WTC11 (cell line): ENCODE data around the gene SYT5. TPM values are rescaled to one million over a fixed set of nuclear protein-coding genes. Genes with fewer than 3 reads are reported as not detected.
A peak's percentile ranks its signal among the peaks of the same experiment; 100 is the strongest.

Experiments
- ATAC-seq: fragments of 200-7000 bp; cut with Tn5 transposase; 2 replicates; pipeline ENCODE4 v1.10.0; 2021; ENCODE audit warnings: mild to moderate bottlenecking, moderate library complexity
- CTCF ChIA-PET: fragments of 300-600 bp; sonication (Branson Sonifier 250); formaldehyde crosslinking; loops from one replicate; lab custom pipeline; 2021; ENCODE audit warnings: antibody characterized with exemption; lab: Charles Lee
- POLR2A ChIA-PET: fragments of 350-600 bp; sonication (Branson Sonifier 250); formaldehyde crosslinking; loops from one replicate; lab custom pipeline; 2021; ENCODE audit warnings: antibody characterized with exemption; lab: Charles Lee
- DNase-seq: peaks from one replicate; pipeline ENCODE4 v3.0.0; 2021; ENCODE audit warnings: low spot score
- H3K27ac Mint-ChIP-seq: 2 replicates; pipeline ENCODE4 v1.8.0; 2021; ENCODE audit warnings: mixed read lengths
- H3K27me3 Mint-ChIP-seq: 2 replicates; pipeline ENCODE4 v1.8.0; 2021; ENCODE audit warnings: low read depth, mild to moderate bottlenecking, moderate library complexity, mixed read lengths
- H3K36me3 Mint-ChIP-seq: 2 replicates; pipeline ENCODE4 v1.8.0; 2021; ENCODE audit warnings: mixed read lengths
- H3K4me1 Mint-ChIP-seq: 2 replicates; pipeline ENCODE4 v1.8.0; 2022; ENCODE audit warnings: mixed read lengths
- H3K4me3 Mint-ChIP-seq: 2 replicates; pipeline ENCODE4 v1.8.0; 2021; ENCODE audit warnings: mild to moderate bottlenecking, moderate library complexity, mixed read lengths
- H3K9me3 Mint-ChIP-seq: 2 replicates; pipeline ENCODE4 v1.8.0; 2021; ENCODE audit warnings: mixed read lengths
- CREB1 ChIP-seq: sonication (generic); formaldehyde crosslinking; IDR thresholded peaks from 2 replicates; pipeline ENCODE4 v1.8.0; 2023; ENCODE audit warnings: mild to moderate bottlenecking, missing genetic modification reagents
- CREM ChIP-seq: sonication (generic); formaldehyde crosslinking; IDR thresholded peaks from 2 replicates; pipeline ENCODE4 v1.8.1; 2022; ENCODE audit warnings: mild to moderate bottlenecking, missing genetic modification reagents, moderate library complexity
- ESRRA ChIP-seq: sonication (generic); formaldehyde crosslinking; IDR thresholded peaks from 2 replicates; pipeline ENCODE4 v1.8.1; 2022; ENCODE audit warnings: mild to moderate bottlenecking, missing genetic modification reagents, borderline replicate concordance
- FOXK1 ChIP-seq: sonication (generic); formaldehyde crosslinking; IDR thresholded peaks from 2 replicates; pipeline ENCODE4 v1.8.0; 2022; ENCODE audit warnings: mild to moderate bottlenecking, moderate library complexity, missing genetic modification reagents
- GRHL2 ChIP-seq: fragments of 250-450 bp; sonication (Bioruptor Pico); IDR thresholded peaks from 2 replicates; pipeline ENCODE4 v1.8.0; 2022; ENCODE audit warnings: mild to moderate bottlenecking, moderate library complexity; ENCODE audit not compliant: insufficient replicate concordance, severe bottlenecking
- HMGA2 ChIP-seq: fragments of 250-450 bp; sonication (Bioruptor Pico); IDR thresholded peaks from 2 replicates; pipeline ENCODE4 v1.4.0; 2021; ENCODE audit warnings: mild to moderate bottlenecking, moderate library complexity
- JUN ChIP-seq: sonication (generic); formaldehyde crosslinking; IDR thresholded peaks from 2 replicates; pipeline ENCODE4 v1.8.0; 2023; ENCODE audit warnings: mild to moderate bottlenecking, missing genetic modification reagents
- MYBL2 ChIP-seq: sonication (generic); formaldehyde crosslinking; IDR thresholded peaks from 2 replicates; pipeline ENCODE4 v1.8.1; 2023; ENCODE audit warnings: mild to moderate bottlenecking, moderate library complexity, missing genetic modification reagents
- OVOL2 ChIP-seq: fragments of 250-450 bp; sonication (Bioruptor Pico); IDR thresholded peaks from 2 replicates; pipeline ENCODE4 v1.9.0; 2021; ENCODE audit warnings: mild to moderate bottlenecking, borderline replicate concordance
- PRRX2 ChIP-seq: fragments of 250-450 bp; sonication (Bioruptor Pico); IDR thresholded peaks from 2 replicates; pipeline ENCODE4 v1.8.0; 2021; ENCODE audit warnings: mild to moderate bottlenecking
- SMAD4 ChIP-seq: sonication (generic); formaldehyde crosslinking; IDR thresholded peaks from 2 replicates; pipeline ENCODE4 v1.8.0; 2022; ENCODE audit warnings: mild to moderate bottlenecking, missing genetic modification reagents
- SP1 ChIP-seq: sonication (generic); formaldehyde crosslinking; conservative IDR thresholded peaks from 2 replicates; pipeline ENCODE4 v1.8.1; 2022; ENCODE audit warnings: missing genetic modification reagents
- TP53 ChIP-seq: sonication (generic); formaldehyde crosslinking; IDR thresholded peaks from 2 replicates; pipeline ENCODE4 v1.8.1; 2023; ENCODE audit warnings: mild to moderate bottlenecking, missing genetic modification reagents
- ZBTB21 ChIP-seq: sonication (generic); formaldehyde crosslinking; IDR thresholded peaks from 2 replicates; pipeline ENCODE4 v1.8.1; 2023; ENCODE audit warnings: mild to moderate bottlenecking, missing genetic modification reagents, borderline replicate concordance
- ZNF121 ChIP-seq: sonication (generic); formaldehyde crosslinking; IDR thresholded peaks from 2 replicates; pipeline ENCODE4 v1.8.0; 2023; ENCODE audit warnings: missing genetic modification reagents
- ZNF232 ChIP-seq: sonication (generic); formaldehyde crosslinking; IDR thresholded peaks from 2 replicates; pipeline ENCODE4 v1.8.0; 2022; ENCODE audit warnings: mild to moderate bottlenecking, missing genetic modification reagents
- ZNF671 ChIP-seq: fragments of 250-450 bp; sonication (Bioruptor Pico); IDR thresholded peaks from 2 replicates; pipeline ENCODE4 v1.8.0; 2021; ENCODE audit warnings: mild to moderate bottlenecking
- total RNA-seq: library from RNA; stranded (reverse); gene quantifications from 3 replicates; pipeline ENCODE4 v1.2.3, GENCODE V29; 2021
- TF ChIP-seq, protein P1 (sequence below): sonication (generic); formaldehyde crosslinking; IDR thresholded peaks from 2 replicates; pipeline ENCODE4 v1.8.0; 2022; ENCODE audit warnings: mild to moderate bottlenecking, missing genetic modification reagents
- TF ChIP-seq, protein P2 (sequence below): sonication (generic); formaldehyde crosslinking; IDR thresholded peaks from 2 replicates; pipeline ENCODE4 v1.8.1; 2022; ENCODE audit warnings: mild to moderate bottlenecking, moderate library complexity, missing genetic modification reagents
- TF ChIP-seq, protein P3 (sequence below): sonication (generic); formaldehyde crosslinking; IDR thresholded peaks from 2 replicates; pipeline ENCODE4 v1.8.1; 2023; ENCODE audit warnings: mild to moderate bottlenecking, moderate library complexity, missing genetic modification reagents
- TF ChIP-seq, protein P4 (sequence below): fragments of 200-600 bp; IDR thresholded peaks from 2 replicates; pipeline ENCODE4 v1.8.0; 2022; ENCODE audit warnings: antibody characterized with exemption
- TF ChIP-seq, protein P5 (sequence below): sonication (generic); formaldehyde crosslinking; IDR thresholded peaks from 2 replicates; pipeline ENCODE4 v1.8.0; 2022; ENCODE audit warnings: missing genetic modification reagents

Gene SYT5
- total RNA-seq, 1 experiment from 2014 or later = 0.77 TPM

DNA sequence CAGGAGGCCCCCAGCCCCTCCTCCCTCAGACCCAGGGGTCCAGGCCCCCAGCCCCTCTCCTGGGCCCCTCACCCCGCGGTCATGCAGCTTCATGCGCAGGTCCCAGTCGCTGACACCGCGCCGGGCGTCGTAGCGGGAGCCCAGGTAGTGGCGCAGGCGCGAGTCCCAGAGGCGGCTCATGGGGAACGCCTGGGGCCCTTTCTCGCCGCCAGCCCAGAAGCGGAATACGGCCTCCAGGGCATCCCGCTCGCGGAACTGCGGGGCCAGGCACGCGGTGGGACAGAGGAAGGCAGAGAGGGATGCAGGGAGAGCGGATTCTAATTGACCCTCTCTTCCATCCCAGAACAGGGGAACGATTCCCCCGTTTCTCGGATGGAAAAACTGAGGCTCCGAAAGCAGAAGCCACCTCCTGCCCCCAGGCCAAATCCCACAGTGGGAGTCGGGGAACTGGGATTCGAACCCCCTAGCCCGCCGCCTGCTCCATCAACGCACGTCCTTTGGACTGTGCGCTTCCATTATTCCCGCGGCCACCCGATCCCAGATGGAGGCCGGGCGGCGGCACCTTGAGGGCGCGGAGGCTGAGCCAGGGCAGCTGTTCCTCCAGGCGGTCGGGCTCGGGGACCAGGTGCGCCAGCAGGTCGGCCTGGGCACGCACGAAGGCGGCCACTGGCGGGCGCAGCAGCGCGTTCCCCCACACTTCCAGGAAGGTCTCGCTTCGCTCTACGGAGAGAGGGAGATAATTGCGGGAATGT is 18.3 kb downstream of the SYT5 start (continued):
- TF ChIP-seq GRHL2 = no peak
- TF ChIP-seq ESRRA = no peak
- no peak for TF ChIP-seq SMAD4
- no peak for TF ChIP-seq CREB1
- TF ChIP-seq CREM (CRISPR knock-in tag) = no peak
- no peak for TF ChIP-seq PRRX2 (CRISPR knock-in tag)
- no peak for TF ChIP-seq ZNF671 (CRISPR knock-in tag)
- TF ChIP-seq, all 79 proteins: peak for 0

DNA sequence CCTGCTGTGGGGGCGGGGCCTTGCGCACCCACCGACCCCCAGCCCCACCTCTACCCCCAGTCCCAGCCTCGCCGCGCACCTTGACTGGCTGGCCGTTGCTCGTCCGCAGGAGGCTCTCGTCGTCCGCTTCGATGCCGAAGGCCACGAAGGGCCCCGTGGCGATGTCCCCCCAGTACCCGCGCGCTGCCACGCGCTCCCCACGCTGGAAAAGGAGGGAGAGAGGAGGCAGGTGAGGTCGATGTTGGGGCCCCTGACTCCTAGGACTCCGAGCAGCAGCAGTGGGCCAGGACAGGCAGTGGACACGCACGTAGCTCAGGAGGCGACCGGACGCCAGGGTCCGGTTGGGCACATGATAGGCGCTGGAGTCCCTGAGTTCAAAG is 19.1 kb downstream of the SYT5 start:
- peaks cover 24% of the 10 kb centered on the region for H3K4me1 Mint-ChIP-seq
- no peak for TF ChIP-seq SMAD4
- TF ChIP-seq JUN (CRISPR knock-in tag) = no peak
- TF ChIP-seq ZBTB21 = 0 out of 2 replicates have a peak, but pooled peaks have one; percentile 34
- TF ChIP-seq TP53 (CRISPR knock-in tag) = peak; percentile 76; the same call in 1 of the 2 replicates
- peak; percentile 3; the same call in 1 of the 2 replicates for TF ChIP-seq SP1
- peak; percentile 6; the same call in 1 of the 2 replicates for TF ChIP-seq ZNF121 (CRISPR knock-in tag)
- TF ChIP-seq HMGA2 (CRISPR knock-in tag) = no peak
- TF ChIP-seq, protein P1, sequence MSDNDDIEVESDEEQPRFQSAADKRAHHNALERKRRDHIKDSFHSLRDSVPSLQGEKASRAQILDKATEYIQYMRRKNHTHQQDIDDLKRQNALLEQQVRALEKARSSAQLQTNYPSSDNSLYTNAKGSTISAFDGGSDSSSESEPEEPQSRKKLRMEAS (CRISPR knock-in tag) = peak; percentile 28; the same call in 1 of the 2 replicates
- TF ChIP-seq, all 79 proteins: peak for 5
- DNase-seq (no peak), ATAC-seq (no peak)
- ChIA-PET CTCF (interaction anchor here (0.6 to 4.5 kb wide), 47 partner anchors 8 to 1106 kb away, joined by 3 to 108 read pairs (median 4); partner anchors contain the start of genes EPS8L1, HSPBP1, KMT5C and PPP1R12C), POLR2A (interaction anchor here (0.6 to 1.9 kb wide), 6 partner anchors 12 to 280 kb away, joined by 3 to 11 read pairs (median 4); partner anchors contain the start of gene TNNT1)
- peaks cover 80% of the 10 kb centered on the region for H3K27me3 Mint-ChIP-seq
- no peaks in the 10 kb centered on the region for H3K36me3 Mint-ChIP-seq
- H3K27ac Mint-ChIP-seq = no peak overlapping the region
- H3K9me3 Mint-ChIP-seq = no peaks in the 10 kb centered on the region
- peak overlapping the region; percentile 64 for H3K4me3 Mint-ChIP-seq

DNA sequence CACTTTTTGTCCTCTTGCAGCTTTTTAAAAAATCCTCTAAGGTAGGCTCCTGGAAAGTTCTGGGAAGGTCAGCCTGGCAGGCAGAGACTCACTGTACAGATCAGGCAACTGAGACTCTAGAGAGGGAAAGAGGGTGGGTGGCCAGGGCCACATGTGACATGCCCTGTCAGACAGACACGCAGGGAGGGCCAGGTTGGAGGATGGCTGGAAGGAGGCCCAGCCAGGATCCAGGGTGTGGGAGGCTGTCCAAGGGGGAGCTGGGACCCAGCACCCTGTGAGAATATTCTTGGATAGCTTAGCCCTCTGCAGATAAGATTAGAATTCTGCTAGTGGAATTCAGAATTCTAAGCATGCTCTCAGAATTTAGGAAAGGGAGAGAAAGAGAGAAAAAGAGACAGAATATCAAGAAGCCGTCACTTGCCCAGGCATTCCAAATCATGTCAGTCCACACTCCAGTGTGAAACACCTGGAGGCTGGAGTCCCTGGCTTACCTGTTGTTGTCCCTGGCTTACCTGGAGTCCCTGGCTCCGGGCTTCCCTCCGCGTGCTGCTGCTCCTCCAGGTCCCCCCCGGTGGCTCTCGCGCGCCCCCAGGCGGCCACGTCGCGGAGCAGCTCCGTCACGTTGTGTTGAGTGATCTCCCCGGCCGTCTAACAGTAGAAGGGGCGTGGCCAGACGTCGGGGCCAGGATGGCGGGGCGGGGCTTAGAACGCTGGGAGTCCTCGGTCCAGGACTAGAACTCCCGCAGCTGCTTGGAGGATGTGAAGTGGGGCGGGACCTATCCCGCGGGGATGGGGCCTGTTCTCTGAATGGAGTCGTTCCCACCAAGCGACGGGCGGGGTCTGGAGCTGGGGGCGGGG is 19.7 kb downstream of the SYT5 start:
- CTCF ChIA-PET = interaction anchor here (0.6 to 4.5 kb wide), 53 partner anchors 9 to 1106 kb away, joined by 3 to 108 read pairs (median 4); partner anchors contain the start of genes EPS8L1, HSPBP1, KMT5C and PPP1R12C
- ATAC-seq (peak; percentile 86), DNase-seq (peak; percentile 100)
- H3K36me3 Mint-ChIP-seq = no peaks in the 10 kb centered on the region
- no peaks in the 10 kb centered on the region for H3K9me3 Mint-ChIP-seq
- peak overlapping the region; percentile 64 for H3K4me3 Mint-ChIP-seq
- peaks cover 77% of the 10 kb centered on the region for H3K27me3 Mint-ChIP-seq
- peaks cover 21% of the 10 kb centered on the region for H3K4me1 Mint-ChIP-seq
- POLR2A ChIA-PET = interaction anchor here (0.6 to 1.9 kb wide), 6 partner anchors 11 to 279 kb away, joined by 3 to 11 read pairs (median 4); partner anchors contain the start of gene TNNT1
- no peak overlapping the region for H3K27ac Mint-ChIP-seq
- TF ChIP-seq, protein P1 (CRISPR knock-in tag) = peak; percentile 81; the same call in 1 of the 2 replicates
- TF ChIP-seq ZNF232 (CRISPR knock-in tag) (0 out of 2 replicates have a peak, but pooled peaks have one; percentile 23), TP53 (CRISPR knock-in tag) (no peak), MYBL2 (CRISPR knock-in tag) (no peak), SP1 (peak; percentile 96), OVOL2 (CRISPR knock-in tag) (no peak), PRRX2 (CRISPR knock-in tag) (no peak), FOXK1 (CRISPR knock-in tag) (0 out of 2 replicates have a peak, but pooled peaks have one; percentile 35)
- TF ChIP-seq, protein P2, sequence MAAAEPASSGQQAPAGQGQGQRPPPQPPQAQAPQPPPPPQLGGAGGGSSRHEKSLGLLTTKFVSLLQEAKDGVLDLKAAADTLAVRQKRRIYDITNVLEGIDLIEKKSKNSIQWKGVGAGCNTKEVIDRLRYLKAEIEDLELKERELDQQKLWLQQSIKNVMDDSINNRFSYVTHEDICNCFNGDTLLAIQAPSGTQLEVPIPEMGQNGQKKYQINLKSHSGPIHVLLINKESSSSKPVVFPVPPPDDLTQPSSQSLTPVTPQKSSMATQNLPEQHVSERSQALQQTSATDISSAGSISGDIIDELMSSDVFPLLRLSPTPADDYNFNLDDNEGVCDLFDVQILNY (CRISPR knock-in tag) = peak; percentile 53; the same call in 1 of the 2 replicates
- TF ChIP-seq, protein P3, sequence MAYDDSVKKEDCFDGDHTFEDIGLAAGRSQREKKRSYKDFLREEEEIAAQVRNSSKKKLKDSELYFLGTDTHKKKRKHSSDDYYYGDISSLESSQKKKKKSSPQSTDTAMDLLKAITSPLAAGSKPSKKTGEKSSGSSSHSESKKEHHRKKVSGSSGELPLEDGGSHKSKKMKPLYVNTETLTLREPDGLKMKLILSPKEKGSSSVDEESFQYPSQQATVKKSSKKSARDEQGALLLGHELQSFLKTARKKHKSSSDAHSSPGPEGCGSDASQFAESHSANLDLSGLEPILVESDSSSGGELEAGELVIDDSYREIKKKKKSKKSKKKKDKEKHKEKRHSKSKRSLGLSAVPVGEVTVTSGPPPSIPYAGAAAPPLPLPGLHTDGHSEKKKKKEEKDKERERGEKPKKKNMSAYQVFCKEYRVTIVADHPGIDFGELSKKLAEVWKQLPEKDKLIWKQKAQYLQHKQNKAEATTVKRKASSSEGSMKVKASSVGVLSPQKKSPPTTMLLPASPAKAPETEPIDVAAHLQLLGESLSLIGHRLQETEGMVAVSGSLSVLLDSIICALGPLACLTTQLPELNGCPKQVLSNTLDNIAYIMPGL = peak; percentile 92
- TF ChIP-seq, protein P4, sequence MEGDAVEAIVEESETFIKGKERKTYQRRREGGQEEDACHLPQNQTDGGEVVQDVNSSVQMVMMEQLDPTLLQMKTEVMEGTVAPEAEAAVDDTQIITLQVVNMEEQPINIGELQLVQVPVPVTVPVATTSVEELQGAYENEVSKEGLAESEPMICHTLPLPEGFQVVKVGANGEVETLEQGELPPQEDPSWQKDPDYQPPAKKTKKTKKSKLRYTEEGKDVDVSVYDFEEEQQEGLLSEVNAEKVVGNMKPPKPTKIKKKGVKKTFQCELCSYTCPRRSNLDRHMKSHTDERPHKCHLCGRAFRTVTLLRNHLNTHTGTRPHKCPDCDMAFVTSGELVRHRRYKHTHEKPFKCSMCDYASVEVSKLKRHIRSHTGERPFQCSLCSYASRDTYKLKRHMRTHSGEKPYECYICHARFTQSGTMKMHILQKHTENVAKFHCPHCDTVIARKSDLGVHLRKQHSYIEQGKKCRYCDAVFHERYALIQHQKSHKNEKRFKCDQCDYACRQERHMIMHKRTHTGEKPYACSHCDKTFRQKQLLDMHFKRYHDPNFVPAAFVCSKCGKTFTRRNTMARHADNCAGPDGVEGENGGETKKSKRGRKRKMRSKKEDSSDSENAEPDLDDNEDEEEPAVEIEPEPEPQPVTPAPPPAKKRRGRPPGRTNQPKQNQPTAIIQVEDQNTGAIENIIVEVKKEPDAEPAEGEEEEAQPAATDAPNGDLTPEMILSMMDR = peak; percentile 95
- TF ChIP-seq, protein P5, sequence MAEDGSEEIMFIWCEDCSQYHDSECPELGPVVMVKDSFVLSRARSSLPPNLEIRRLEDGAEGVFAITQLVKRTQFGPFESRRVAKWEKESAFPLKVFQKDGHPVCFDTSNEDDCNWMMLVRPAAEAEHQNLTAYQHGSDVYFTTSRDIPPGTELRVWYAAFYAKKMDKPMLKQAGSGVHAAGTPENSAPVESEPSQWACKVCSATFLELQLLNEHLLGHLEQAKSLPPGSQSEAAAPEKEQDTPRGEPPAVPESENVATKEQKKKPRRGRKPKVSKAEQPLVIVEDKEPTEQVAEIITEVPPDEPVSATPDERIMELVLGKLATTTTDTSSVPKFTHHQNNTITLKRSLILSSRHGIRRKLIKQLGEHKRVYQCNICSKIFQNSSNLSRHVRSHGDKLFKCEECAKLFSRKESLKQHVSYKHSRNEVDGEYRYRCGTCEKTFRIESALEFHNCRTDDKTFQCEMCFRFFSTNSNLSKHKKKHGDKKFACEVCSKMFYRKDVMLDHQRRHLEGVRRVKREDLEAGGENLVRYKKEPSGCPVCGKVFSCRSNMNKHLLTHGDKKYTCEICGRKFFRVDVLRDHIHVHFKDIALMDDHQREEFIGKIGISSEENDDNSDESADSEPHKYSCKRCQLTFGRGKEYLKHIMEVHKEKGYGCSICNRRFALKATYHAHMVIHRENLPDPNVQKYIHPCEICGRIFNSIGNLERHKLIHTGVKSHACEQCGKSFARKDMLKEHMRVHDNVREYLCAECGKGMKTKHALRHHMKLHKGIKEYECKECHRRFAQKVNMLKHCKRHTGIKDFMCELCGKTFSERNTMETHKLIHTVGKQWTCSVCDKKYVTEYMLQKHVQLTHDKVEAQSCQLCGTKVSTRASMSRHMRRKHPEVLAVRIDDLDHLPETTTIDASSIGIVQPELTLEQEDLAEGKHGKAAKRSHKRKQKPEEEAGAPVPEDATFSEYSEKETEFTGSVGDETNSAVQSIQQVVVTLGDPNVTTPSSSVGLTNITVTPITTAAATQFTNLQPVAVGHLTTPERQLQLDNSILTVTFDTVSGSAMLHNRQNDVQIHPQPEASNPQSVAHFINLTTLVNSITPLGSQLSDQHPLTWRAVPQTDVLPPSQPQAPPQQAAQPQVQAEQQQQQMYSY (CRISPR knock-in tag) = 0 out of 2 replicates have a peak, but pooled peaks have one; percentile 34
